Nephron progenitor cell (in vitro differentiated cells): Measurements from ENCODE around the gene TRIM9.

Experiments used
- DNase-seq: peaks from one replicate; pipeline ENCODE4 v3.0.0; 2021
- H3K27ac Mint-ChIP-seq: 2 replicates; pipeline ENCODE4 v1.8.0; 2021; ENCODE audit warnings: mild to moderate bottlenecking, moderate library complexity, mixed read lengths
- H3K27me3 Mint-ChIP-seq: 2 replicates; pipeline ENCODE4 v1.8.0; 2021; ENCODE audit warnings: mild to moderate bottlenecking, low read depth, mixed read lengths; ENCODE audit not compliant: poor library complexity
- H3K36me3 Mint-ChIP-seq: 2 replicates; pipeline ENCODE4 v1.8.0; 2021; ENCODE audit warnings: low read depth, mixed read lengths
- H3K4me1 Mint-ChIP-seq: 2 replicates; pipeline ENCODE4 v1.8.0; 2021; ENCODE audit warnings: mixed read lengths
- H3K4me3 Mint-ChIP-seq: 2 replicates; pipeline ENCODE4 v1.8.0; 2021; ENCODE audit warnings: mild to moderate bottlenecking, moderate library complexity, mixed read lengths
- H3K9me3 Mint-ChIP-seq: 2 replicates; pipeline ENCODE4 v1.8.0; 2021; ENCODE audit warnings: mild to moderate bottlenecking, moderate library complexity, mixed read lengths
- CTCF ChIP-seq: fragments of 200-600 bp; sonication (generic); IDR thresholded peaks from 2 replicates; pipeline ENCODE4 v1.5.0; 2021; ENCODE audit warnings: antibody characterized with exemption

TRIM9 gene

GRCh38 chr14:51067295-51067694, 27.6 kb downstream of the TRIM9 start:
- peaks cover 11% of the 10 kb centered on the region for H3K36me3 Mint-ChIP-seq
- peaks cover 6% of the 10 kb centered on the region for H3K4me1 Mint-ChIP-seq
- H3K9me3 Mint-ChIP-seq: peaks cover 13% of the 10 kb centered on the region
- DNase-seq: no peak
- no peak for TF ChIP-seq CTCF
- no peak overlapping the region for H3K4me3 Mint-ChIP-seq
- no peaks in the 10 kb centered on the region for H3K27me3 Mint-ChIP-seq
- H3K27ac Mint-ChIP-seq: no peak overlapping the region

GRCh38 chr14:51066576-51066975, 28.3 kb downstream of the TRIM9 start:
- no peak for DNase-seq
- H3K4me1 Mint-ChIP-seq: peaks cover 6% of the 10 kb centered on the region
- H3K4me3 Mint-ChIP-seq: no peak overlapping the region
- TF ChIP-seq CTCF: no peak
- H3K27me3 Mint-ChIP-seq: no peaks in the 10 kb centered on the region
- H3K27ac Mint-ChIP-seq: no peak overlapping the region
- peaks cover 14% of the 10 kb centered on the region for H3K36me3 Mint-ChIP-seq
- H3K9me3 Mint-ChIP-seq: peaks cover 20% of the 10 kb centered on the region

- H3K4me1 Mint-ChIP-seq: no peaks in the 10 kb centered on the region
- H3K9me3 Mint-ChIP-seq: peaks cover 24% of the 10 kb centered on the region
- TF ChIP-seq CTCF: no peak
- H3K36me3 Mint-ChIP-seq: peaks cover 14% of the 10 kb centered on the region
- H3K4me3 Mint-ChIP-seq: no peak overlapping the region
- H3K27me3 Mint-ChIP-seq: peaks cover 6% of the 10 kb centered on the region
- H3K27ac Mint-ChIP-seq: peak overlapping the region; percentile 26
- DNase-seq: no peak
Measured at GRCh38 chr14:51059032-51059431, 35.9 kb downstream of the TRIM9 start.

GRCh38 chr14:51058382-51058781, 36.5 kb downstream of the TRIM9 start:
- Mint-ChIP-seq H3K4me3 (no peak overlapping the region), H3K36me3 (peaks cover 14% of the 10 kb centered on the region), H3K27me3 (peaks cover 6% of the 10 kb centered on the region), H3K27ac (no peak overlapping the region), H3K4me1 (no peaks in the 10 kb centered on the region), H3K9me3 (peaks cover 22% of the 10 kb centered on the region)
- DNase-seq: no peak
- TF ChIP-seq CTCF: no peak

- Mint-ChIP-seq H3K27me3 (peaks cover 6% of the 10 kb centered on the region), H3K36me3 (no peaks in the 10 kb centered on the region), H3K4me1 (peaks cover 6% of the 10 kb centered on the region), H3K9me3 (peaks cover 4% of the 10 kb centered on the region), H3K27ac (no peak overlapping the region), H3K4me3 (no peak overlapping the region)
- DNase-seq: no peak
- TF ChIP-seq CTCF: no peak
Measured at GRCh38 chr14:51056421-51056820, 38.5 kb downstream of the TRIM9 start.

GRCh38 chr14:51053157-51053556, 41.7 kb downstream of the TRIM9 start:
- peaks cover 2% of the 10 kb centered on the region for H3K27me3 Mint-ChIP-seq
- peaks cover 10% of the 10 kb centered on the region for H3K4me1 Mint-ChIP-seq
- no peak for DNase-seq
- no peak overlapping the region for H3K4me3 Mint-ChIP-seq
- no peaks in the 10 kb centered on the region for H3K36me3 Mint-ChIP-seq
- no peak for TF ChIP-seq CTCF
- peaks cover 4% of the 10 kb centered on the region for H3K9me3 Mint-ChIP-seq
- H3K27ac Mint-ChIP-seq: no peak overlapping the region
